ENCODE measurements around the gene FLNA. TPM values are rescaled to one million over a fixed set of nuclear protein-coding genes. Genes with fewer than 3 reads are reported as not detected.

The FLNA gene
- total RNA-seq, 1 experiment from 2014 or later, result 1,210 TPM

GRCh38 chrX:154327038-154327820 lies 47.2 kb downstream of the FLNA start:
- Histone ChIP-seq H3K27ac (ENCODE audit: low read depth, low read length, poor library complexity, severe bottlenecking) (no peak overlapping the region), H3K36me3 (ENCODE audit: insufficient read depth, low read length, poor library complexity, severe bottlenecking) (no peaks in the 10 kb centered on the region), H3K4me3 (ENCODE audit: low read depth, low read length, poor library complexity, severe bottlenecking) (no peak overlapping the region), H3K9me3 (ENCODE audit: low read depth, low read length, poor library complexity, severe bottlenecking) (no peaks in the 10 kb centered on the region), H3K4me1 (ENCODE audit: insufficient read depth, low read length, poor library complexity, severe bottlenecking) (no peaks in the 10 kb centered on the region), H3K27me3 (replicated peaks; ENCODE audit: insufficient read depth, low read depth, low read length, poor library complexity) (peaks cover 23% of the 10 kb centered on the region)
- CTCF ChIA-PET, result no interaction called here
- BruUV-seq (replicated peaks), result no TSS peak
- POLR2A ChIA-PET (ENCODE audit: low non-redundant PET), result no interaction called here
- DNase-seq (ENCODE audit: low spot score), result no peak
- intact Hi-C loops (cut with micrococcal nuclease; ENCODE audit: unreplicated experiment), result no loop called here
- TF ChIP-seq CTCF (conservative IDR thresholded peaks at IDR 0.05; ENCODE audit: low read depth, low read length) (no peak), EZH2 (IDR thresholded peaks at IDR 0.05; ENCODE audit: borderline replicate concordance, low read depth, low read length, poor library complexity, severe bottlenecking) (no peak)

GRCh38 chrX:154325541-154325940 lies 48.9 kb downstream of the FLNA start:
- TF ChIP-seq CTCF (conservative IDR thresholded peaks at IDR 0.05; ENCODE audit: low read depth, low read length) (no peak), EZH2 (IDR thresholded peaks at IDR 0.05; ENCODE audit: borderline replicate concordance, low read depth, low read length, poor library complexity, severe bottlenecking) (no peak)
- no peak overlapping the region for H3K4me3 ChIP-seq (ENCODE audit: low read depth, low read length, poor library complexity, severe bottlenecking)
- H3K27ac ChIP-seq (ENCODE audit: low read depth, low read length, poor library complexity, severe bottlenecking), result no peak overlapping the region
- BruUV-seq (replicated peaks), result no TSS peak
- DNase-seq (ENCODE audit: low spot score), result no peak
- H3K36me3 ChIP-seq (ENCODE audit: insufficient read depth, low read length, poor library complexity, severe bottlenecking), result no peaks in the 10 kb centered on the region
- intact Hi-C loops (cut with micrococcal nuclease; ENCODE audit: unreplicated experiment), result no loop called here
- H3K27me3 ChIP-seq (replicated peaks; ENCODE audit: insufficient read depth, low read depth, low read length, poor library complexity), result peaks cover 23% of the 10 kb centered on the region
- no peaks in the 10 kb centered on the region for H3K4me1 ChIP-seq (ENCODE audit: insufficient read depth, low read length, poor library complexity, severe bottlenecking)
- no peaks in the 10 kb centered on the region for H3K9me3 ChIP-seq (ENCODE audit: low read depth, low read length, poor library complexity, severe bottlenecking)
- ChIA-PET POLR2A (ENCODE audit: low non-redundant PET) (no interaction called here), CTCF (no interaction called here)

GRCh38 chrX:154323537-154323936 lies 50.9 kb downstream of the FLNA start:
- POLR2A ChIA-PET (ENCODE audit: low non-redundant PET), result no interaction called here
- CTCF ChIA-PET, result no interaction called here
- Histone ChIP-seq H3K9me3 (ENCODE audit: low read depth, low read length, poor library complexity, severe bottlenecking) (no peaks in the 10 kb centered on the region), H3K36me3 (ENCODE audit: insufficient read depth, low read length, poor library complexity, severe bottlenecking) (no peaks in the 10 kb centered on the region), H3K27me3 (replicated peaks; ENCODE audit: insufficient read depth, low read depth, low read length, poor library complexity) (peaks cover 23% of the 10 kb centered on the region), H3K27ac (ENCODE audit: low read depth, low read length, poor library complexity, severe bottlenecking) (no peak overlapping the region), H3K4me1 (ENCODE audit: insufficient read depth, low read length, poor library complexity, severe bottlenecking) (no peaks in the 10 kb centered on the region), H3K4me3 (ENCODE audit: low read depth, low read length, poor library complexity, severe bottlenecking) (no peak overlapping the region)
- no peak for TF ChIP-seq EZH2 (IDR thresholded peaks at IDR 0.05; ENCODE audit: borderline replicate concordance, low read depth, low read length, poor library complexity, severe bottlenecking)
- TF ChIP-seq CTCF (conservative IDR thresholded peaks at IDR 0.05; ENCODE audit: low read depth, low read length), result no peak
- DNase-seq (ENCODE audit: low spot score), result no peak
- intact Hi-C loops (cut with micrococcal nuclease; ENCODE audit: unreplicated experiment), result no loop called here
- no TSS peak for BruUV-seq (replicated peaks)

All from A673 (cell line).